Measurements from ENCODE around the gene DPP10. TPM values are rescaled to one million over a fixed set of nuclear protein-coding genes. Genes with fewer than 3 reads are reported as not detected.

The DPP10 gene
- total and polyA plus RNA-seq, 7 donors: 0.60 to 4.4 (median 3.5) TPM

- no peak overlapping the region for H3K27ac ChIP-seq
- intact Hi-C loops (cut with DNase I): no loop called here
- no peaks in the 10 kb centered on the region for H3K27me3 ChIP-seq
- 66 to 80% methylated on average over 3 of the region's 3 CpGs for WGBS, 2 donors
- H3K4me1 ChIP-seq: no peaks in the 10 kb centered on the region
- DNase-seq: no peak
- H3K36me3 ChIP-seq: no peaks in the 10 kb centered on the region
- no peak overlapping the region for H3K4me3 ChIP-seq
- TF ChIP-seq CTCF (IDR thresholded peaks at IDR 0.05): no peak
- TF ChIP-seq POLR2A (IDR thresholded peaks at IDR 0.05): no peak
- TF ChIP-seq EP300 (IDR thresholded peaks at IDR 0.05): no peak
- no peak for TF ChIP-seq POLR2AphosphoS5 (IDR thresholded peaks at IDR 0.05)
- H3K9me3 ChIP-seq: no peaks in the 10 kb centered on the region
These were observed 1290.8 kb downstream of the DPP10 start for GRCh38 chr2:115733190-115733775.

- 93 to 94% methylated on average over 5 of the region's 5 CpGs for WGBS, 2 donors
- Histone ChIP-seq H3K27ac (no peak overlapping the region), H3K4me3 (no peak overlapping the region), H3K27me3 (no peaks in the 10 kb centered on the region), H3K36me3 (no peaks in the 10 kb centered on the region), H3K9me3 (no peaks in the 10 kb centered on the region), H3K4me1 (no peaks in the 10 kb centered on the region)
- TF ChIP-seq POLR2A (IDR thresholded peaks at IDR 0.05) (no peak), CTCF (IDR thresholded peaks at IDR 0.05) (no peak), EP300 (IDR thresholded peaks at IDR 0.05) (no peak), POLR2AphosphoS5 (IDR thresholded peaks at IDR 0.05) (no peak)
- intact Hi-C loops (cut with DNase I): no loop called here
- no peak for DNase-seq
These were observed 1295.7 kb downstream of the DPP10 start for GRCh38 chr2:115738111-115738510.

DNA sequence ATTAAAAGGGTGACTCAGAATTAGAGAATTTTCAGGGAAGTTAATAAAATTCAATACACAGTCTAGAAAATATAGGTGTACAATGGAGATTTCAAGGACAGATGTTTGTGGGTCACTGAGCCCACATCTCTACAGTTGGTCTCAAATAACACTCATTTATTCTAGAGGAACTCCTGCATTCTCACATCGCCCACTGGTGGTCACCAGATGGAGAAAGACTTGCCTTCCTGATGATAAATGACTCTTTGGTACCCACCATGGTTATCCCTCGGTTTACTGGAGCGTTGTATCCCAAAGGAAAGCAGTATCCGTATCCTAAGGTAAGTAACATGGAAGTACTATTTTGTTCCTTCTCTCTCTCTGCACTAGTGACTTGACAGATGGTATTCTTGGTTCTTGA is 1297.1 kb downstream of the DPP10 start:
- no peaks in the 10 kb centered on the region for H3K4me1 ChIP-seq
- H3K36me3 ChIP-seq: no peaks in the 10 kb centered on the region
- 89 to 90% methylated on average over 4 of the region's 4 CpGs for WGBS, 2 donors
- no peaks in the 10 kb centered on the region for H3K27me3 ChIP-seq
- no peaks in the 10 kb centered on the region for H3K9me3 ChIP-seq
- TF ChIP-seq CTCF (IDR thresholded peaks at IDR 0.05): no peak
- no peak for TF ChIP-seq POLR2AphosphoS5 (IDR thresholded peaks at IDR 0.05)
- no peak for TF ChIP-seq EP300 (IDR thresholded peaks at IDR 0.05)
- no peak for TF ChIP-seq POLR2A (IDR thresholded peaks at IDR 0.05)
- no peak overlapping the region for H3K27ac ChIP-seq
- H3K4me3 ChIP-seq: no peak overlapping the region
- intact Hi-C loops (cut with DNase I): no loop called here
- DNase-seq: no peak

GRCh38 chr2:115746151-115746550 is 1303.7 kb downstream of the DPP10 start:
- DNase-seq: no peak
- no peak overlapping the region for H3K4me3 ChIP-seq
- no peaks in the 10 kb centered on the region for H3K4me1 ChIP-seq
- no peak for TF ChIP-seq EP300 (IDR thresholded peaks at IDR 0.05)
- TF ChIP-seq CTCF (IDR thresholded peaks at IDR 0.05): no peak
- H3K9me3 ChIP-seq: no peaks in the 10 kb centered on the region
- no peak overlapping the region for H3K27ac ChIP-seq
- 75 to 81% methylated on average over 1 of the region's 1 CpG for WGBS, 2 donors
- intact Hi-C loops (cut with DNase I): no loop called here
- no peaks in the 10 kb centered on the region for H3K27me3 ChIP-seq
- no peaks in the 10 kb centered on the region for H3K36me3 ChIP-seq

- no peak overlapping the region for H3K27ac ChIP-seq
- no peaks in the 10 kb centered on the region for H3K27me3 ChIP-seq
- DNase-seq: no peak
- no peak overlapping the region for H3K4me3 ChIP-seq
- WGBS, 2 donors: 94 to 98% methylated on average over 4 of the region's 4 CpGs
- intact Hi-C loops (cut with DNase I): no loop called here
- H3K9me3 ChIP-seq: no peaks in the 10 kb centered on the region
- no peaks in the 10 kb centered on the region for H3K4me1 ChIP-seq
- H3K36me3 ChIP-seq: no peaks in the 10 kb centered on the region
- no peak for TF ChIP-seq POLR2A (IDR thresholded peaks at IDR 0.05)
- no peak for TF ChIP-seq CTCF (IDR thresholded peaks at IDR 0.05)
- no peak for TF ChIP-seq POLR2AphosphoS5 (IDR thresholded peaks at IDR 0.05)
- TF ChIP-seq EP300 (IDR thresholded peaks at IDR 0.05): no peak
These were observed 1314.8 kb downstream of the DPP10 start for GRCh38 chr2:115757286-115757685.

Data from sigmoid colon (tissue), 7 donors.